Stimulated activated naive CD4-positive, alpha-beta T cell treated with Interleukin-2 at 50 U/mL for 16 hours (primary cell): ENCODE measurements around the gene FOXD2.

Experiments used
- DNase-seq: peaks from one replicate; lab custom pipeline; 2025; lab: John Stamatoyannopoulos, UW

FOXD2 gene

DNA sequence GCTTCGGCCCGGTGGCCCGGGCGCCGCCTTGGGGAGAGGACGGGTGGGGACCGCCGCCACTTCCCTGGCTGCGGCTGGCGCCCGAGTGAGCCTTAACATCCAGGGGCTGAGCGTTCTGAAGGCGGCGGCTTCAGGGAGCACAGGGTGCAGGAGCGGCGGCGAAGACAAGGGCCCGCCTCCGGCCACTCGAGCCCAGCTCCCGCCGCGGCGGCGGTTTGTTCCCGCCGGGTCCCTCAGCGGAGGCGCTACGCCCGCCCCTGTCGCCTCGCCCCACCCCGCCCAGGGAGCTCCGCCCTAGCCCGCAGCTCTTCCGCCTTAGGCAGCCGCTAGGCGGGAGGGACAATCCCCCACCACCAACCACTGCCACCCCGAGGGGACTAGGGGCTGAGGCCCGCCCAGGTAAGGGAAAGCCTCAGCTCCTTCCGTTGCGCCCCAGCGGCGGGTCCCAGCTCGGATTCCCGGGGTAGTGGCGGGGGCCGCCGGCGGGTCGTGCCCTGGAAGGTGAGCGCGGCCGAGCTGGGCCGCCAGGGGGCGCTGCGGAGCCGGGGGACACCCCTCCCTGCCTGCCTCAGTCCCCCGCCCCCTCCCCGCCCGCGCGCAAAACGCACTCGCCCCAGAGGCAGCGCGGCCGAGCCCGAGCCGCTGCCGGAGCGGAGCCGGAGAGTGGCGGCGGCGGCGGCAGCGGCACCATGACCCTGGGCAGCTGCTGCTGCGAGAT is at the start of gene FOXD2:
Gene FOXD2, plus strand, starts transcription at position 598 of the 718 bp plus-strand sequence. Its CDS starts 92 bp downstream, at position 690.
- DNase-seq, result peak; percentile 95

DNA sequence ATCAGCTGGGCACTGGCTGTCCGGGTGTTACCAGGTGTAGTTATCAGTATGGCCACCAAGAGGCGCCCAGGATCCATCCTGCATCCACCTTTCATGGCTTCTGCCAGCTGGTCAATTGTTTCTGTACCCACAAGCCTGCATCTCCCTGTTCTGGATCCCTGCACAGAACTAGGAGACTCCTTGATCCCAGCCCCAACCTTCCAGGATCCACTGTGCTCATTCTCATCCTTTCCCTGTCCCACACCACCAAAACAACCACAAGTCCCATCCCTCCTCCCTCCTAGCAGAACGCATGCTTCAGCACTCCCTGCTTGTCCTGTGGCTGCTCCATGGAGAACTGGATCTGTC is 49.0 kb upstream of the FOXD2 start:
- DNase-seq, result peak; percentile 24

- no peak for DNase-seq
Measured at GRCh38 chr1:47389731-47390130, 48.1 kb upstream of the FOXD2 start.

- no peak for DNase-seq
Measured at GRCh38 chr1:47390843-47391242, 47.0 kb upstream of the FOXD2 start.

DNA sequence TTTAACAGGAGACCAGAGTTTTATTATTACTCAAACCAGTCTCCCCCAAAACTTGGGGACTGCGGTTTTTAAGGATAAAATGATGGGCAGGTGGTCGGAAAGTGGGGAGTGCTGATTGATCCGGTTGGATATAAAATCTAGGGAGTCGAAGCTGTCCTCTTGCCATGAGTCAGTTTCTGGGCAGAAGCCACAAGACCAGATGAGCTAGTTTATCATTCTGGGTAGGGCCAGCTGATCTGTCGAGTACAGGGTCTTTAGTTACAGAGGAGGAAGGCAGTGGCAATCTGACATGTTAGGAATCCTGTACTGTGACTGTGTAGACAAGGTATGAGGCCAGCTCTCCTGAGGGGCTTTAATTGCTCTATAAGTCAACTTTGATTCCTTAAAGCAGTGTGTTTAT is 44.7 kb upstream of the FOXD2 start:
- no peak for DNase-seq

DNA sequence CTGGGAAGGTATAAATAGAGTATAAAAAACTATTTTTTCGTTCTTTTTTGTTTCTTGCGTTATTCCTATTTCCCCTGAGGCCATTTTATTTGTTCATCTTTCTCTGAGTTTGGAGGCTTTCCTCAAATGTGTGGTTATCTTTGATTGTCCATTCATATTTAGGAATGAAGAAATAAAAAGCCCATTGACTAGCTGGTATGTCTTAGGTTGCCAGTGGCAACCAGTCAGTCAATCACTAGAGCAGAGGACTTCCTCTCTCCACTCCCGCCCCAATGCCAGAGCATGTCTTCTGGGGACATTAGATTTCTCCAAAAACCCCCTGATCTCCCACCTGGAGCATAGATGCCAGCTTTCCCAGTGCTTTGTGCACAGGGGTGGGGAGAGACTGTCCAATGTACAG is 42.4 kb upstream of the FOXD2 start:
- DNase-seq, result no peak

- DNase-seq, result no peak
Measured at GRCh38 chr1:47396671-47397196, 41.1 kb upstream of the FOXD2 start.

- no peak for DNase-seq
Measured at GRCh38 chr1:47399138-47399845, 38.6 kb upstream of the FOXD2 start.

DNA sequence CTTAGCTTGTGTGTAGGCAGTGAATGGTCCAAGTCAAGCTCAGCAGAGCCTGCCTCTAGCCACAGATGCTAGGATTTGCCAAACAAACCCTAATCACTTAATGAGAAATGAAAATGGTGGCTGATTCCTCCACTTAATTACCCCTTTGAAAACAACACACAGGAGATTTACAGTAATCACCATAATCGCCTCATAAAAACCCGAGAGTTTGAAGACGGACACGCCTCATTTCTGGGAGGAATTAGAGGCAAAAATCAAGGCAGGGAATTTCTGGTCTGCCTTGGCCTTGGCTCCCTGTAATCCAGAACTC is 38.0 kb upstream of the FOXD2 start:
- no peak for DNase-seq

- DNase-seq, result no peak
Measured at GRCh38 chr1:47401761-47402160, 36.1 kb upstream of the FOXD2 start.

- no peak for DNase-seq
Measured at GRCh38 chr1:47402591-47402990, 35.3 kb upstream of the FOXD2 start.

- DNase-seq, result no peak
Measured at GRCh38 chr1:47403321-47403910, 34.4 kb upstream of the FOXD2 start.

DNA sequence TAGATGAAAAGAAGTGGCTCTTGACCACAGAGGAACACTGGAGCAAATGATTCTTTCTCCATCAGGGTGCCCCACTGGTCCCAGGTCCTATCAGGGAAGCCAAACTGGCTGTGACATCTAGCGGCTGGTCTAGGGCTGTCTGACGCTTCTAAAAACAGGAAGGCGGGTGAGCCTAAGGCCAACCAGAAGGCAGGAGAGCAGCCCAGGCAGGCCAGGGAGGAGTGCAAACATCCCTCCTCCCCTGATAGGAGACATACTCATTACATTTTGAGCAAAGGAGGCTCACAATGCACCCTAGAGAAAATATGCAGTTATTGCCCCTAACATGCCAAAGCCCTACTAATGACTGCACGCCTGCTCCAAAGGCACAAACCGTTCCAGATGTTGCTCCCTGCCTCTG is 32.1 kb upstream of the FOXD2 start:
- DNase-seq, result no peak

- no peak for DNase-seq
Measured at GRCh38 chr1:47406966-47407365, 30.9 kb upstream of the FOXD2 start.

DNA sequence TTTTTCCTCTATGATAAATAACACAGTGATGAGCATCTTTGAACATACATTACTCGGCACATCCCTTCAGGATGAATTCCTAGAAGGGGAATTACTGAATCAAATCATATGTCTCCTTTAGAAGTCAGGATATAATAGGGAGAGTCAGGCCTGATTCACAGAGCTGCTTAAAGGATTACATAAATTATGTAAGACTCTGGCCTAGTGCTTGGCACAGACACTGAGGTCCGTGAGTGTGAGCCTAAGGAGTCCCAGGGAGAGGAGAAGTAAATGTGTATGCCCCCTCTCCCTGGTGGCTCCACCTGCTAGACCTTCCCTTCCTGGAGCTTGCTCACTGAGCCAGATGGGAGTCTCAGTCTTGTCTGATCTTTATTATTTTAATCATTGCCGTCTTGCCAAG is 30.4 kb upstream of the FOXD2 start:
- no peak for DNase-seq

- DNase-seq, result no peak
Measured at GRCh38 chr1:47409311-47410067, 28.4 kb upstream of the FOXD2 start.

GRCh38 chr1:47410068-47410455 is 27.8 kb upstream of the FOXD2 start:
- DNase-seq, result no peak

- DNase-seq, result no peak
Measured at GRCh38 chr1:47411436-47411835, 26.4 kb upstream of the FOXD2 start.

DNA sequence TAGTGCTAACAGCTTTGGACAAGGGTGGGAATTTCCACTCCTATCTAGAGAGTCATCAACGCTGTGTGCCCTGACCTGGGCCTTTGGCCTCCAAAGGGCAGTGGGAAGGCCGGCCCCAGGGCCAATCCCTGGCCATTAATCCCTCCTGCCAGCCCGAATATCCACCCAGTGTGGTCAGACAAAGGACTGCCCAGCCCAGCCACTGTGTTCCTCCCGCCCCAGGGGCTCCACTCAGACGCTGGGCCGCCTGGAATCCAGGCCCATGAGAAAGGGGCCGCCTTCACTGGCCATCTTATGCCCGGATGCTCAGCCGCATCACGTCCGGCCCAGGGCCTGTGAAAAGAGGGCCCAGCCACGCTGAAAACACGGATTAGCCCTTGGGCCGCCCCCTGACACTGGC is 25.4 kb upstream of the FOXD2 start:
- no peak for DNase-seq

- DNase-seq, result no peak
Measured at GRCh38 chr1:47415728-47416318, 22.0 kb upstream of the FOXD2 start, which contains the start of gene FOXE3. TSS of gene FOXE3 (plus strand) at chr1:47416285. CDS start at chr1:47416316, 31 bp downstream.

- DNase-seq, result no peak
Measured at GRCh38 chr1:47416319-47417169, 21.3 kb upstream of the FOXD2 start.
